AG04450 (cell line): ENCODE data around the gene KANSL1. TPM values are rescaled to one million over a fixed set of nuclear protein-coding genes. Genes with fewer than 3 reads are reported as not detected.

ENCODE experiments used
- CTCF ChIA-PET: fragments of 300-600, 350-600 bp; formaldehyde crosslinking; extraction: SDS; loops from one replicate; lab custom pipeline; 2022; ENCODE audit warnings: antibody characterized with exemption, inconsistent platforms; lab: Charles Lee
- POLR2A ChIA-PET: fragments of 350-600 bp; formaldehyde crosslinking; extraction: SDS; loops from one replicate; lab custom pipeline; 2021; ENCODE audit warnings: antibody characterized with exemption, inconsistent platforms; lab: Yijun Ruan, JAX
- DNase-seq: peaks from one replicate; pipeline ENCODE4 v3.0.0-alpha.2; 2011; ENCODE audit warnings: low read depth, low spot score
- H3K27ac ChIP-seq: one replicate; pipeline ENCODE4 v1.5.1; 2012; ENCODE audit warnings: low read depth, low read length, control low read depth
- H3K27me3 ChIP-seq: one replicate; pipeline ENCODE4 v1.6.0; 2012; ENCODE audit warnings: low read length; ENCODE audit not compliant: control insufficient read depth, insufficient read depth
- H3K4me3 ChIP-seq: 2 replicates; pipeline ENCODE4 v1.5.1; 2011; ENCODE audit warnings: mild to moderate bottlenecking, low read depth, low read length, control low read depth
- H3K9me3 ChIP-seq: 2 replicates; pipeline ENCODE4 v1.5.1; 2012; ENCODE audit warnings: low read length; ENCODE audit not compliant: control insufficient read depth, insufficient read depth
- CTCF ChIP-seq: IDR thresholded peaks from 2 replicates; pipeline ENCODE4 v1.5.1; 2011; ENCODE audit warnings: low read depth, low read length, control low read depth, inconsistent platforms
- polyA plus RNA-seq: library from polyadenylated mRNA; depleted of rRNA; stranded (reverse); fragments of >200 nt; gene quantifications from 2 replicates; pipeline ENCODE4 v1.2.3, GENCODE V29; 2011

Gene KANSL1
- polyA plus RNA-seq, 1 experiment: 15.6 TPM

- Histone ChIP-seq H3K27ac (no peak overlapping the region), H3K9me3 (no peaks in the 10 kb centered on the region), H3K4me3 (no peak overlapping the region), H3K27me3 (peaks cover 13% of the 10 kb centered on the region)
- ChIA-PET POLR2A (no interaction called here), CTCF (interaction anchor here (1.0 to 1.1 kb wide), 2 partner anchors 49 to 215 kb away, joined by 3 to 7 read pairs; no protein-coding TSS in a partner anchor)
- no peak for DNase-seq
- no peak for TF ChIP-seq CTCF
Measured at GRCh38 chr17:45997624-45998023, 195.6 kb downstream of the KANSL1 start.

GRCh38 chr17:45997166-45997565 lies 196.1 kb downstream of the KANSL1 start:
- peaks cover 13% of the 10 kb centered on the region for H3K27me3 ChIP-seq
- CTCF ChIA-PET: no interaction called here
- no peak for TF ChIP-seq CTCF
- H3K4me3 ChIP-seq: no peak overlapping the region
- H3K27ac ChIP-seq: no peak overlapping the region
- H3K9me3 ChIP-seq: no peaks in the 10 kb centered on the region
- POLR2A ChIA-PET: no interaction called here
- no peak for DNase-seq

- POLR2A ChIA-PET: no interaction called here
- no peak for DNase-seq
- H3K4me3 ChIP-seq: no peak overlapping the region
Measured at GRCh38 chr17:45996282-45996937, 196.8 kb downstream of the KANSL1 start.

GRCh38 chr17:45995627-45996270 lies 197.5 kb downstream of the KANSL1 start:
- no peaks in the 10 kb centered on the region for H3K9me3 ChIP-seq
- no peak overlapping the region for H3K27ac ChIP-seq
- no peak for DNase-seq
- ChIA-PET CTCF (interaction anchor here (0.6 to 1.4 kb wide), 3 partner anchors 49 to 217 kb away, joined by 3 to 7 read pairs (median 7); no protein-coding TSS in a partner anchor), POLR2A (no interaction called here)
- no peak for TF ChIP-seq CTCF
- peaks cover 13% of the 10 kb centered on the region for H3K27me3 ChIP-seq
- H3K4me3 ChIP-seq: no peak overlapping the region

More at GRCh38 chr17:45996282-45996937, 196.8 kb downstream of the KANSL1 start:
- no peak for TF ChIP-seq CTCF
- CTCF ChIA-PET: interaction anchor here (1.4 kb wide), 1 partner anchor 217 kb away, joined by 7 read pairs; no protein-coding TSS in a partner anchor
- no peak overlapping the region for H3K27ac ChIP-seq
- no peaks in the 10 kb centered on the region for H3K9me3 ChIP-seq
- peaks cover 13% of the 10 kb centered on the region for H3K27me3 ChIP-seq

GRCh38 chr17:45994987-45995386 lies 198.2 kb downstream of the KANSL1 start:
- ChIA-PET CTCF (interaction anchor here (0.6 to 1.4 kb wide), 3 partner anchors 49 to 218 kb away, joined by 3 to 7 read pairs (median 7); no protein-coding TSS in a partner anchor), POLR2A (no interaction called here)
- no peak for DNase-seq
- H3K27ac ChIP-seq: no peak overlapping the region
- no peak for TF ChIP-seq CTCF
- H3K9me3 ChIP-seq: no peaks in the 10 kb centered on the region
- no peak overlapping the region for H3K4me3 ChIP-seq
- H3K27me3 ChIP-seq: peaks cover 15% of the 10 kb centered on the region
